ENCODE measurements around the gene DHRS4.
"Not testable (repeated sequence)": the region's sequence is repeated elsewhere in the genome, so short reads cannot be mapped to it uniquely, and the experiment has no call there.

The DHRS4 gene

GRCh38 chr14:23988607-23989363 is 35.2 kb downstream of the DHRS4 start, which contains the start of gene DHRS4L2:
TSS of gene DHRS4L2 (plus strand) at chr14:23988929. CDS start at chr14:23988948, 19 bp downstream.
- peak; percentile 72 for DNase-seq

GRCh38 chr14:23989734-23990445 is 36.3 kb downstream of the DHRS4 start:
- DNase-seq: peak; percentile 75

DNA sequence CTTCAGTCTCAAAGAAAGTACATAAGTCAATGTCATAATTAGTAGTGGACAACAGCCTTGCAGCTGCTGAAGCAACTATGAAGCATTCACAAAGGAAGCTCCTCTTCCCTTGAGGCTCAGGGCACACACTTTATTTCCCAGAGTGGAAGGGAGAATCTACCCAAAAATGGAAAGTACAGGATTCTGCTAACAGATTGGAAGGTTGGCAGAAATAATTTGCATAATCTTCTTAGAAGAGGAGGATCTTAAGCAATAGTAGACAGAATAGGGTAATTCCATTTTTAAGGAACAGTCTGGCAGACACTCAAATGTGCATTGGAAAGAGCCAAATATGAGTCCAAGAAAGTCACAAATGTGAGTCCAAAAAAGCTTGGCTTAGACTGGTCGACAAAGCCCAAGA is 37.4 kb downstream of the DHRS4 start:
- DNase-seq: not testable (repeated sequence)

GRCh38 chr14:23993042-23993441 is 39.5 kb downstream of the DHRS4 start:
- DNase-seq: not testable (repeated sequence)

DNA sequence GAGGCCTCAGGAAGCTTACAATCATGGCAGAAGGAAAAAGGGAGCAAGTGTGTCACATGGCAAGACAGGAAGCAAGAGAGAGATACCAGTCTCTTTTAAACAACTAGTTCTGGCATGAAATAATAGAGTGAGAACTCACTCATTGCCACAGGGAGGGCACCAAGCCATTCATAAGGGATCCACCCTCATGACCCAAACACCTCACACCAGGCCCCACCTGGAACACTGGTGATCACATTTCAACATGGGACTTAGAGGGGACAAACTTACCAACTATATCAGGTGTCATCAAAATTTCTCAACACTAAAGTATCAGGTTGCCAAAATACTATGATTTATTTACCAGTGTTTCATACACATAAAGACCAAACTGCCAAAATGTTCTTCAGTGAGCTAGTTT is 42.4 kb downstream of the DHRS4 start:
- DNase-seq: not testable (repeated sequence)

DNA sequence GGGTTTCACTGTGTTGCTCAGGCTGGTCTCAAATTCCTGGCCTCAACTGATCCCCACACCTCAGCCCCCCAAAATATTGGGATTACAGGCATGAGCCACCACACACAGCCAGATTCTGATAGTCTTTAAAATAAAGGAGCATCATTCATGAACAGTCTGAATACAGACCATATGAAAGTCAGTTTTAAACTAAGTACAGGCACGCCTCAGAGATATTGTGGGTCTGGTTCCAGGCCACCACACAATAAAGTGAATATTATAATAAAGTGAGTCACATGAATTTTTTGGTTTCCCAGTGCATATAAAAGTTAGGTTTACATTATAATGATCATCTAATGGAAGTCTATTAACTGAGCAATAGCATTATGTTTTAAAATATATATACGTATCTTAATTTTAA is 43.3 kb downstream of the DHRS4 start:
- not testable (repeated sequence) for DNase-seq

- not testable (repeated sequence) for DNase-seq
These were observed 46.1 kb downstream of the DHRS4 start for GRCh38 chr14:23999640-24000039.

- not testable (repeated sequence) for DNase-seq
These were observed 47.5 kb downstream of the DHRS4 start for GRCh38 chr14:24001078-24001477.

DNA sequence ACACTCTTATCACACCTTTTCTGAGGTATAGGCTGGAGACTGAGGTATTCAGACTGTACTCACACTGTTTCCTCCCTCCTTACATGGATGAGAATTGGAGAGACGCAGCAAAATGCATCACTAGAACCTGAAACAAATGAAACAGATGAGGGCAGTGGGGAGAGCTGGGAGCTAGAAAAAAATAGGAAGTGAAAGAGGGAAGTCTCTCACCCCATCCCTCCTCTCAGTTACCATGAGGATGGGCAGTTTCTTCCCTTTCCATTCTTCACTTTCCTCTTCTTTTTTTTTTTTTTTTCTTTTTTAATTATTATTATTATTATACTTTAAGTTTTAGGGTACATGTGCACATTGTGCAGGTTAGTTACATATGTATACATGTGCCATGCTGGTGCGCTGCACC is 48.1 kb downstream of the DHRS4 start:
- not testable (repeated sequence) for DNase-seq

GRCh38 chr14:24006471-24006816 is 52.9 kb downstream of the DHRS4 start:
- not testable (repeated sequence) for DNase-seq

GRCh38 chr14:24006817-24007652 is 53.5 kb downstream of the DHRS4 start:
- DNase-seq: not testable (repeated sequence)

DNA sequence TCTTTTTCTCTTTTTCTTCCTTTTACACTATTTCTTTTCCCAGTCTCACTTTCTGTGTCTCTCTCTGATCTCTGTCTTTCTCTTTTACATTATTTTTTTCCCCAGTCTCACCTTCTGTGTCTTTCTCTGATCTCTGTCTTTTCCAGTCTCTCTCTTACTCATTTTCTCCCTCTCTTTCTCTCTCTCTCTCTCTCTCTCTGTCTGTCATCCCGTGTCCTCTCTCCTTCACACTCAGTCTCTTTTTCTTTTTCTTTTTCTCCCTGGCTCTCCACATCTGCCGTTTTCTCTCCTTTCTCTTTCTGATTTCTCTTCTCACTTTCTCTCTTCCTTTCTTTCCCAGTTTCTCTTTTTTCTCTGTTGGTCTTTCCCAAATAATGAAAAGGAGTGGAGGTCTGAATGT is 57.5 kb downstream of the DHRS4 start:
- DNase-seq: no peak

DNA sequence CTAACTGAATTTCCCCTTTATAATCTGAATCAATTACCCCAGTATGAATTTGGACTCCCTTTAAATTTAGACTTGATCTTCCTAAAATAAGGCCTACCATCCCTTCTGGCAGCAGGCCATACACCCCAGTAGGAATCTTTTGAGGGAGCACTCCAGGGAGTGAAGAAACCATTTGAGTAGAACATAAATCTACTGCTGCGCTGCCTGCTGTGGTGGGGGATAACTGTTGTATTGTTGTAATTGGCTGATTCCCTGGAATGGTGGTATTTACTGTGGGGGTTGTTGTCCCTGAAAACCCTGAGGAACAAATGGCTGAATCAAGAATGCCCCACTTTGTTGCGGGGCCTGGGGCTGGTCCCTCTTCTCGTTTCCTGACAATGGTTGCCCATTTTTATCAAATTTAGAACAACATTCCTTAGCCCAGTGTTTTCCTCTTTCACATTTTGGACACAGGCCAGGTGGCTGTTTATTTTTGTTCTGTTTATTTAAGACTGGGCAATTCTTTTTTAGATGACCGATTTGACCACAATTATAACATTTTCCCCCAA is 59.2 kb downstream of the DHRS4 start:
- DNase-seq: not testable (repeated sequence)

GRCh38 chr14:24013654-24014514 is 60.3 kb downstream of the DHRS4 start:
- peak; percentile 74 for DNase-seq

DNA sequence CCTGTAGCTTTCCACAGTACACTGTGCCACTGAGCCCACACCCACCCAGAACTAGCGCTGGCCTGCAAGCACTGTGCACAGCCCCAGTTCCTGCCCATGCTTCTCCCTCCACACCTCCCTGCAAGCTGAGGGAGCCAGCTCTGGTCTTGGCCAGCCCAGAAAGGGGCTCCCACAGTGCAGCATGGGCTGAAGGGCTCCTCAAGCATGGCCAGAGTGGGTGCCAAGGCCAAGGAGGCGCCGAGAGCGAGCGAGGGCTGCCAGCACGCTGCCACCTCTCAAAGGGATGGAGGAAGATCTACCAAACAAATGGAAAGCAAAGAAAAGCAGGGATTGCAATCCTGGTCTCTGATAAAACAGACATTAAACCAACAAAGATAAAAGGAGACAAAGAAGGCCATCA is 62.2 kb downstream of the DHRS4 start:
- DNase-seq: not testable (repeated sequence)
